Motor neuron (in vitro differentiated cells): ENCODE results near the gene NAV3. TPM values are rescaled to one million over a fixed set of nuclear protein-coding genes. Genes with fewer than 3 reads are reported as not detected.

Source experiments
- ATAC-seq, 8 experiments: fragments of 200-7000 bp; cut with Tn5 transposase; replicated peaks in 6 of 8; 2 replicates each; pipeline ENCODE4 v1.8.0; 2021; ENCODE audit warnings: mild to moderate bottlenecking in 8 of 8, moderate library complexity in 8 of 8
- H3K27ac ChIP-seq, 2 donors: fragments of 250-450 bp; sonication (Bioruptor Pico); 2 replicates each; pipeline ENCODE4 v1.9.0; 2021; ENCODE audit warnings: antibody characterized with exemption in 2 of 2, mild to moderate bottlenecking in 2 of 2, moderate library complexity in 1 of 2
- H3K4me1 ChIP-seq, 2 donors: fragments of 250-450 bp; sonication (Bioruptor Pico); replicated peaks in 1 of 2; 2 replicates each; pipeline ENCODE4 v1.6.1; 2021; ENCODE audit warnings: antibody characterized with exemption in 2 of 2, mild to moderate bottlenecking in 2 of 2, moderate library complexity in 1 of 2
- H3K4me3 ChIP-seq, 5 donors: fragments of 250-450 bp; sonication (Bioruptor Pico); 2 replicates each; pipeline ENCODE4 v1.9.0; 2021; ENCODE audit warnings: antibody characterized with exemption in 5 of 5, mild to moderate bottlenecking in 5 of 5, moderate library complexity in 4 of 5
- WGBS, 10 experiments: fragments of 450-650 bp; shearing (Covaris generic); methylation state at CpG; one replicate each; pipeline ENCODE4 v1.0.0; 2022; 5-methylcytosine and 5-hydroxymethylcytosine counted together
- in situ Hi-C, 9 experiments: fragments of 400-800 bp; cut with MboI; loops; one replicate each; pipeline ENCODE4 v1.15.0; 2021; ENCODE audit warnings: low sequenced_read_pairs in 9 of 9, low pct_unique_long_range_greater_than_20kb in 2 of 9; ENCODE audit not compliant: unreplicated experiment in 9 of 9
- total RNA-seq, 8 experiments: library from RNA; unstranded; fragments of 300-600 nt; gene quantifications; 2 replicates each; pipeline versions ENCODE4 v1.2.3 to v1.2.4, GENCODE V29; 2022

Gene NAV3
- total RNA-seq, 8 experiments from 2014 or later: 2.4 to 92.5 (median 48.4) TPM

DNA sequence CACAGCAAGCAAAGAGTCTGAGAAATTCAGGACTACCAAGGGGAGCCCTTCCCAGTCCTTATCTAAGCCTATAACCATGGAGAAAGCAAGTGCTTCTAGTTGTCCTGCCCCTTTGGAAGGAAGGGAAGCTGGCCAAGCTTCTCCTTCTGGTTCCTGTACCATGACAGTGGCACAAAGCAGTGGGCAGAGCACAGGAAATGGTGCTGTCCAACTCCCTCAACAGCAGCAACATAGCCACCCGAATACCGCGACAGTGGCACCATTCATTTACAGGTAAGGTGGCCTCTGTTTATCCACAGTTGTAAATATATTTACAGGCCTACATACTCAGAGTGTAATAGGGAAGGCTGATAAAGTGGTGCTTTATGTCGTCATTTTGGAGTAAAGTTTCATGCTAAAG is 176.5 kb downstream of the NAV3 start:
- ATAC-seq: no peak
- WGBS, 10 experiments: 86 to 100% (median 98%) methylated on average over 1 to 4 of the region's 4 CpGs; no CpG with 5 or more reads in 4 of the 10 experiments
- H3K4me3 ChIP-seq: no peak overlapping the region
- H3K27ac ChIP-seq: no peak overlapping the region
- in situ Hi-C loops: loop anchor here in 2 of 9 experiments (10.0 kb wide), 1 partner anchor 118 kb away; no protein-coding TSS in a partner anchor
- no peaks in the 10 kb centered on the region for H3K4me1 ChIP-seq

DNA sequence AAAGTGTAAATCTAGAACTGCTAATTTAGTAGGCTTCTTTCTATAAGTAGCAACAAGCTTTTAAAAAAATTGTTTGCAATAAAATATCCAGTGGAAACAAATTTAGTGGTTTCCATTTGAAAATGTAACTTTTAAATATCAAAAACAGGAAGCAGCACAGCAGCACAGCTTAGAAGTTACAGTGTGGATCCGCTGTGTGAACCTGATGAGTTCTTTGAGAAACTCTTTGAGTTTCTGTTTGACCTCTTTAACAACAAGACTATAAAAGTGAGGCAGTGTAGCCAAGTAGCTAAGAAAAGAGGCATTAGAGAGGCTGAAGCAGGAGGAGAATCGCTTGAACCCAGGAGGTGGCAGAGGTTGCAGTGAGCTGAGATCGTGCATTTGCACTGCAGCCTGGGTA is 178.3 kb downstream of the NAV3 start:
- Histone ChIP-seq H3K27ac (no peak overlapping the region), H3K4me3 (no peak overlapping the region), H3K4me1 (no peaks in the 10 kb centered on the region)
- ATAC-seq: no peak
- WGBS, 10 experiments: 69 to 100% (median 94%) methylated on average over 1 to 3 of the region's 3 CpGs; no CpG with 5 or more reads in 1 of the 10 experiments
- in situ Hi-C loops: loop anchor here in 2 of 9 experiments (10.0 kb wide), 1 partner anchor 116 kb away; no protein-coding TSS in a partner anchor

DNA sequence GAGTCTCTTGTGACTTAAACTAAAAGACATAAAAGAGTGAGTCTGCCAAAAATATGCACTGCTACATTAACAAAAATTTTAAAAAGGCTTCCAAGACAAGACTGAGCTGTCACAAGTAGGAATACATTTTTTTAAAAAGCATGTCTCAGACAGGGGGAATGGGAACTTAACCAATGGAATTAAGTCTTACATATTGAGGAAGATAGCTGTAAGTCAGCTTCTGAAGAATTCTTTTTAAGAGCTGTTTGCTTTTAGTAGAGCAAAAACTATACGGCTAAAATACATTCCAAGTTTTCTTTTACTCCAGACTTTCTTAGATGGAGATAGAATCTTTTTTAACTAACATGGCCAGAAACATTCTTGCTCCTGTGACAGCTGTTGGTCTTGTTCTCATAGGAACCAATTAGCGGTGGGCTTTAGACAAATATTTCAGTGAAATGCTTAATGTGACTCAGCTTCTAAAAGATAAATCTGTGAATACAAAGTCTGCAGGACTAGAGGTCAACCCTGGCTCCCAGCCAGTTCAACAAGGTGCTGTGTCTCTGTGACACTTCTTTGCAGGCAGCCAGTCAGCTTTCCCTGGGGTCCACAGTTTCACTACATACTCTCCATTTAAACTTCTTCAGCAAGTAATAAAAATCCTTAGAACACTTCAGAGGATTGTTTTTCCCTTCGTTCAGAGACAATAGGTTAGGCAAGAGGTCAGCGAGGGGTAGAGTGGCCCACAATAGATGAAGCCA is 187.6 kb downstream of the NAV3 start:
- ATAC-seq: peak in 1 of 8 experiments; percentile 78
- Histone ChIP-seq H3K4me1 (peaks cover 9 to 21% of the 10 kb centered on the region in 2 donors), H3K27ac (no peak overlapping the region), H3K4me3 (no peak overlapping the region)
- in situ Hi-C loops: no loop called here
- 0 to 93% (median 13%) methylated on average over 1 to 4 of the region's 4 CpGs for WGBS, 10 experiments

DNA sequence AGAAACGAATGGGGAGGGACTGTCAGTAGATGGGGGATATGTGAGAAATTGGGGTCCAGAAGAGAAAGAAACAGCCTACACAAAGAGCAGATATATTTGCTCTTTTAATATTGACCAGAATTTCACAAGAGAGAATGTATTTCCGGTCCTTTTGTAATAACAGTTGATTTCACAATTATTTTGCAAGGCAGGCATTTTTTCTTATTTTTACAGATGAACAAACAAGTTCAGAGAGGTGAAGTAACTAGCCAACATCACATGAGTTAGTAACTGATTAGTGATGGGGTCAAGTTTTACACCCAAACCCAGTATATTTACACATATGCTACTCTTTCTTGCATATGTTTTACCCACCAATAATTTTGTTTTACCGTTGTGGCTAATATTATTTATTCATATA is 188.2 kb downstream of the NAV3 start:
- no peak for ATAC-seq
- H3K27ac ChIP-seq: no peak overlapping the region
- WGBS, 10 experiments: 20 to 93% (median 73%) methylated on average over 1 to 3 of the region's 3 CpGs
- in situ Hi-C loops: no loop called here
- H3K4me3 ChIP-seq: no peak overlapping the region
- peaks cover 9 to 21% of the 10 kb centered on the region in 2 donors for H3K4me1 ChIP-seq

DNA sequence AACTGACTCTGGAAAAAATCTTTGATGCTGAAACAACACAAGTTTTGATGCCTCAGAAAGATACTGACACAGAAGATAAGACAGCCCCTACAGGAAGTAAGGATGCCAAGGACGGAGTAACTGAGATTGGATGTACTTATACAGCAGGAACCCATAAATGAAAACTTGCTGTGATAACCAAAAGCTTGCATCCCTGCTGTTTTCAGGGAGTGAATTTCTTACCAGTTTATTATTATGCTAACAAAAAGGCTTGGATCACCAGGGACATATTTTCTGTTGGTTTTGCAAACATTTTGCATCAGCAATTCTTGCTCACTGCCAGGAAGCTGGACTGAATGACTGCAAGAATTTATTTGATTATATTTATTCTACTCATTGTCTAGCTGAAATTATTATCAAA is 197.7 kb downstream of the NAV3 start:
- in situ Hi-C loops: no loop called here
- H3K4me1 ChIP-seq: no peaks in the 10 kb centered on the region
- H3K27ac ChIP-seq: no peak overlapping the region
- ATAC-seq: peak in 1 of 8 experiments; percentile 14
- WGBS, 10 experiments: 40 to 100% (median 100%) methylated on average over 1 of the region's 1 CpG; no CpG with 5 or more reads in 1 of the 10 experiments
- no peak overlapping the region for H3K4me3 ChIP-seq

DNA sequence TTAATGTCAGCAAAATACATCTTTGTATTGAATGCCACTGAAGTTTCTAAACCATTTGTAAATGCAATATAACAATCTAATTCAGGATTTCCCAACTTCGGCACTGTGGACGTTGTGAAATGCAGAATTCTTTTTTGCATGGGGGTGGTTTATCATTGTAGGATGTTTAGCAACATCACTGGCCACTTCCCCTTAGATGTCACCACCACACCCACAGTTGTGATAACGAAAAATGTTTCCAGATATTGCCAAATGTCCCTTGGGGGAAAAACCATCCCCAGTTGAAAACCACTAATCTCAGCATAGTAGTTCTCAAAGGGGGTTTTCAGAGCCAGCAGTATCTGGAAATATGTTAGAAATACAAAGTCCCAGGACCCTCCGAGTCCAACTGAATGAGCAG is 203.3 kb downstream of the NAV3 start:
- Histone ChIP-seq H3K27ac (no peak overlapping the region), H3K4me1 (peaks cover 0 to 8% of the 10 kb centered on the region in 2 donors), H3K4me3 (no peak overlapping the region)
- in situ Hi-C loops: no loop called here
- peak in 2 of 8 experiments; percentile 72 to 73 for ATAC-seq
- WGBS, 10 experiments: 7 to 81% (median 48%) methylated on average over 2 to 4 of the region's 4 CpGs; no CpG with 5 or more reads in 2 of the 10 experiments

DNA sequence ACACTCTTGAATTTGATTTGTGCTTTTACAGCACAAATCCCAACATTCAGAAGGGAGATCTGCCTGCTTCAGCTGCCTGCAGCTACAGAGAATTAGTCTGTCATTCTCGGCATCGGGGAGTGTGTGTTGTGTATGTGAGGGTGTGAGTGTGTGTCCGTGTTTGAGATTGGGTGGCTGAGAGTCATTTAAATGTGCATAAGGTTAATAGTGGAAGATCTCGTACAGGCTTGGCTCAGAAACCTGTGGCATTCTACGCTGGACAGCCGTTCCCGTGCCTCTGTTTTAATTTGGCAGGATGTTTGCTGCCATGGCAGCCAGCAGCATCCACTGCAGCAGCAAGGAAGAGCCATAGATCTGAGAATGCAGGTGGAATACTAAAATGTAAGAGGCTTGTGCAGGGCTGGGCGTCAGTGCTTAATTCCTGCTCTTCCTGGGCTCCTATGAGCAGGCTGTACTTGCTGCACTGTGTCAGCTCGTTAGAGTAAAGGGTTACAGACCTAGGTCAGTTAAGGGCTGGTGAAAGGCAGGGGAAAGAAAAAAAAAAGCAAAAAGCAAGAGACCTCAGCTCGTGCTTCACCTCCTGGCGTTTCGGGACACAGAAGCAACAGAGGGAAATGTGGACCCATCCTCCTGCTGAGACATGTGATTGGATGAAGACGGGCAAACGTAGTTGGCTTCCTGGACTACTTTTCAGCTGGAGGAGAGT is 205.4 kb downstream of the NAV3 start:
- WGBS, 10 experiments: 23 to 100% (median 60%) methylated on average over 1 to 10 of the region's 14 CpGs; no CpG with 5 or more reads in 3 of the 10 experiments
- ATAC-seq: peak in 7 of 8 experiments; percentile 45 to 86 (median 60)
- Histone ChIP-seq H3K4me1 (peaks cover 0 to 8% of the 10 kb centered on the region in 2 donors), H3K27ac (peak overlapping the region in 1 of 2 donors; percentile 25), H3K4me3 (peak overlapping the region in 3 of 5 donors; percentile 19 to 22 (median 22))
- in situ Hi-C loops: no loop called here

DNA sequence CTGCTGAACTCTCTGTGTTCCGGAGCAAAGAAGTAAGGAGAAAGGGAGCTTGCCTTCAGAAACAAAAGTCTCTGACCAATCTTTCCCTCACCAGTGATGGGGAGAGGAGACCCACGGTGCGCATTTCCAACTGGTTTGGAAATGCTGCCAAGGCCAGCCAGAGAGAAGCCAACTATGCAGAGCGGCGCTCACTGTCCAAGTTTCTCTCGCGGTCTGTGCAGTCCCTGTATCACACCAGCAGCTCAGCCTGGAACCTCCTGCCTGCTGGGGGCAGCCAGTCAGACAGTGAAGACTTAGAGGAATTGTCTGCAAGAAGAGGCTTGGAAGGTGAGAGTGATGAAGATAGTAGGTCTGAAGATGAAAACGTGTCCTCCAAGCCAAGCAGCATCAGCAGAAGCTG is 206.2 kb downstream of the NAV3 start:
- Histone ChIP-seq H3K4me3 (no peak overlapping the region), H3K27ac (no peak overlapping the region), H3K4me1 (peaks cover 0 to 8% of the 10 kb centered on the region in 2 donors)
- WGBS, 10 experiments: 93 to 100% (median 100%) methylated on average over 1 to 8 of the region's 8 CpGs
- in situ Hi-C loops: no loop called here
- ATAC-seq: no peak

DNA sequence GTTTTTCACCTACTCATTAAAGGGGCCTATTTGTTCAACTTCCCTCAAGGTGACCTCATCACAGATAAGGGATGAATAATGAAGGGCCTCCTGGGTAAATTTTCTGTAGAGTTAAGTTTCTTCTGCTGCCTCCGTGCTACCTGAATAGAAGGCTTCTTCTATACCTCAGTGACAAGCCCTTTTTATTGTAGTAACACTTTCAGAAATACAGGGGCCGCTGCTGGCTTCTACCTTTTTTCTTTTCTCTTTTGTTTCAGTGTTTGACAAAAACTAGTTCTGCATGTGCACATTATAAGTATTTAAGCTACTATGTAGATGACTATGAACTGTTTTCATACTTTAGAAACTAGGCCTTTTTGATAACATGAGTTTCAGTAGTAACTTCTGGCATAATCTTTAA is 207.0 kb downstream of the NAV3 start:
- no peak overlapping the region for H3K27ac ChIP-seq
- peaks cover 0 to 8% of the 10 kb centered on the region in 2 donors for H3K4me1 ChIP-seq
- in situ Hi-C loops: no loop called here
- ATAC-seq: no peak
- WGBS, 10 experiments: 75 to 100% (median 96%) methylated on average over 1 to 2 of the region's 2 CpGs; no CpG with 5 or more reads in 2 of the 10 experiments
- no peak overlapping the region for H3K4me3 ChIP-seq

DNA sequence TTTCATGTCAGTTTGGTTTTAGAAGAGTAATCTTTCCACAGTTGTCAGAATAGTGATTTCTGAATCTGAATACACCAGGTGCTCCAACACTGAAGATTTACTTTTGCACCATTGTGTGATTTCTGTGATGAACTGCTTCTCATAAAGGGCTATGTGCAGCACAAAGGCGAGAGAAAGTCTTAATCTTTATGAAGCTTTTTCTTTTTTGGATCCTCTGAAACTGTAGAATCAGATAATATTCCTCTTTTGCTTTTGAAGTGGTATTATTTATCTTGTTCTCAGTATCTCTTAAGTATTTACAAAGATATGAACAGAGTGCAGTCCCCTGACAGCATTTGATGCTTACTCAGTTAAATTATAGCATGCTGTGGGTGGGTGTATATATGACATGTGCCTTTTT is 207.8 kb downstream of the NAV3 start:
- peak overlapping the region in 1 of 5 donors; percentile 3 for H3K4me3 ChIP-seq
- in situ Hi-C loops: no loop called here
- 71 to 100% (median 83%) methylated on average over 1 of the region's 1 CpG; no CpG with 5 or more reads in 2 of the 10 experiments for WGBS, 10 experiments
- no peak overlapping the region for H3K27ac ChIP-seq
- H3K4me1 ChIP-seq: peaks cover 0 to 8% of the 10 kb centered on the region in 2 donors
- no peak for ATAC-seq

DNA sequence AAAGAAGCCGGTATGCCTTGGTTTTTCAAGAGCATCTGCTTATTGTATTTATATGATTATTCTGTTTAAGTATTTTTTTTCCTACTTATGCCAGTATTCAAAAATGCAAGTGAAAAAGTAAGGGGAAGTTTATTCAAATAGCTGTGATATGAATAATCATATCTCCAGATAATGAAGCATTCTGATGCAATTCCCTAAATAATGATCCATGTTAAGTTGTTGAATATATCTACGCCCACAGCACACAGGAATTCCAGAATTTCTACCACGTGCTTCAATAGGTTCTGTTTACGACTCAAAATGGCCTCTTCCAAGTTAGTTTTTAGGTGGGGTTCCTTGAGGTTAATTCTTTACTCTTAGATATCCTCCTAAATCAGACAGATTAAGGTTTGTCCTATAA is 208.3 kb downstream of the NAV3 start:
- Histone ChIP-seq H3K27ac (no peak overlapping the region), H3K4me1 (peaks cover 0 to 8% of the 10 kb centered on the region in 2 donors), H3K4me3 (no peak overlapping the region)
- in situ Hi-C loops: no loop called here
- peak in 2 of 8 experiments; percentile 67 to 86 for ATAC-seq
- 7 to 100% (median 87%) methylated on average over 1 to 4 of the region's 4 CpGs for WGBS, 10 experiments

DNA sequence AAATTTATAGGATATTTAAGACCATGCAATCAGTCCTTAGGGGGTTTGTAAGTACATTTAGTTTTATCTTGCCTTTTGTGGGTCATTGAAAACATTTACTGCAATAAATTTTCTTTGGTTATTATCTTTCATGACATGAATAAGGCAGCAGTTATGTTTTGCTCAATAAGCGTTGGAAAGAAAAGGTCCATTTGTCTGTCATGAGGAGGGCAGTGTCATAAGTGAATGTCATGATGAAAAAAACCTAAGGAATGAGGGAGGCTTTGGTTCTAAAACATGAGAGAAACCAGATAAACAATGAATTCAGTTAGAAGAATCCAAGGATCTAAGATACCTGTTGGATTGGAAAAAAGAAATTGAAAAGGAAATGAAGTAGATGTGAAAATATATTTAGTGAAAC is 209.4 kb downstream of the NAV3 start:
- in situ Hi-C loops: no loop called here
- 71 to 100% (median 85%) methylated on average over 1 of the region's 1 CpG; no CpG with 5 or more reads in 2 of the 10 experiments for WGBS, 10 experiments
- ATAC-seq: peak in 1 of 8 experiments; percentile 17
- H3K4me1 ChIP-seq: peaks cover 0 to 8% of the 10 kb centered on the region in 2 donors
- no peak overlapping the region for H3K4me3 ChIP-seq
- H3K27ac ChIP-seq: no peak overlapping the region

DNA sequence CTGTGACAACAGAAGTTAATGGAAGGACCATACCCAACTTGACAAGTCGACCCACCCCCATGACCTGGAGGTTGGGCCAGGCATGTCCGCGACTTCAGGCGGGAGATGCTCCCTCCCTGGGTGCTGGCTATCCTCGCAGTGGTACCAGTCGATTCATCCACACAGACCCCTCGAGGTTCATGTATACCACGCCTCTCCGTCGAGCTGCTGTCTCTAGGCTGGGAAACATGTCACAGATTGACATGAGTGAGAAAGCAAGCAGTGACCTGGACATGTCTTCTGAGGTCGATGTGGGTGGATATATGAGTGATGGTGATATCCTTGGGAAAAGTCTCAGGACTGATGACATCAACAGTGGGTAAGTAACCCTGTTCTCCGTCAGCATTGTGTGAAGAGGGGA is 220.1 kb downstream of the NAV3 start:
- ATAC-seq: no peak
- Histone ChIP-seq H3K27ac (no peak overlapping the region), H3K4me3 (no peak overlapping the region), H3K4me1 (no peaks in the 10 kb centered on the region)
- in situ Hi-C loops: no loop called here
- WGBS, 10 experiments: 80 to 100% (median 95%) methylated on average over 1 to 5 of the region's 12 CpGs; no CpG with 5 or more reads in 2 of the 10 experiments
